Esophagus squamous epithelium (tissue), 5 donors: ENCODE measurements around the gene RGS12. TPM values are rescaled to one million over a fixed set of nuclear protein-coding genes. Genes with fewer than 3 reads are reported as not detected.
A peak's percentile ranks its signal among the peaks of the same experiment; 100 is the strongest.

ENCODE experiments used
- DNase-seq: peaks from one replicate; lab custom pipeline; 2025; lab: John Stamatoyannopoulos, UW
- H3K27ac ChIP-seq, 4 donors: fragments of 200-600 bp; sonication (generic); one replicate each; pipeline ENCODE4 v1.5.1; 2016 to 2019; ENCODE audit warnings: mild to moderate bottlenecking in 1 of 4
- H3K27me3 ChIP-seq, 4 donors: fragments of 200-600 bp; sonication (generic); 1 replicate in 3 of 4; 2 replicates in 1 of 4; pipeline versions ENCODE4 v1.5.1 to v1.6.0; 2017 to 2021; ENCODE audit warnings: antibody characterized with exemption in 1 of 4
- H3K36me3 ChIP-seq, 3 donors: fragments of 200-600 bp; sonication (generic); one replicate each; pipeline ENCODE4 v1.5.1; 2016 to 2019
- H3K4me1 ChIP-seq, 3 donors: fragments of 200-600 bp; sonication (generic); one replicate each; pipeline ENCODE4 v1.5.1; 2017 to 2019
- H3K4me3 ChIP-seq, 4 donors: fragments of 200-600 bp; sonication (generic); 1 replicate in 3 of 4; 2 replicates in 1 of 4; pipeline ENCODE4 v1.5.1; 2016 to 2019; ENCODE audit warnings: mild to moderate bottlenecking in 2 of 4, moderate library complexity in 1 of 4
- H3K9me3 ChIP-seq, 3 donors: fragments of 200-600 bp; sonication (generic); one replicate each; pipeline ENCODE4 v1.5.1; 2016 to 2019
- POLR2A ChIP-seq, 4 donors: fragments of 450-650 bp; IDR thresholded peaks; one replicate each; pipeline ENCODE4 v1.6.1; 2017; ENCODE audit warnings: antibody characterized with exemption in 4 of 4, mild to moderate bottlenecking in 4 of 4, moderate library complexity in 3 of 4
- WGBS, 2 donors: methylation state at CpG; one replicate each; pipeline ENCODE4 v1.1.5; 2018; 5-methylcytosine and 5-hydroxymethylcytosine counted together
- intact Hi-C: fragments of 100-400 bp; cut with DNase I; formaldehyde crosslinking; loops from one replicate; pipeline ENCODE4 v1.15.0; 2022
- total RNA-seq, 4 donors: library from RNA; depleted of rRNA; stranded (reverse); fragments of >200 nt; gene quantifications; one replicate each; pipeline ENCODE4 v1.1.0, GENCODE V29; 2016
- TF ChIP-seq, protein P1 (sequence below), 6 experiments: fragments of 450-650 bp in 4 of 6; fragments of 200-600 bp in 2 of 6; sonication (generic) in 2 of 6; IDR thresholded peaks; one replicate each; pipeline ENCODE4 v1.5.1; 2016 to 2019; ENCODE audit warnings: antibody characterized with exemption in 6 of 6, mild to moderate bottlenecking in 4 of 6, moderate library complexity in 4 of 6
- donor health status: DM: yes; HTN: yes; CAD: no.

The RGS12 gene
- total RNA-seq: 10 to 100 TPM; 39.0 to 74.7 (median 69.9) TPM

- TF ChIP-seq, protein P1, sequence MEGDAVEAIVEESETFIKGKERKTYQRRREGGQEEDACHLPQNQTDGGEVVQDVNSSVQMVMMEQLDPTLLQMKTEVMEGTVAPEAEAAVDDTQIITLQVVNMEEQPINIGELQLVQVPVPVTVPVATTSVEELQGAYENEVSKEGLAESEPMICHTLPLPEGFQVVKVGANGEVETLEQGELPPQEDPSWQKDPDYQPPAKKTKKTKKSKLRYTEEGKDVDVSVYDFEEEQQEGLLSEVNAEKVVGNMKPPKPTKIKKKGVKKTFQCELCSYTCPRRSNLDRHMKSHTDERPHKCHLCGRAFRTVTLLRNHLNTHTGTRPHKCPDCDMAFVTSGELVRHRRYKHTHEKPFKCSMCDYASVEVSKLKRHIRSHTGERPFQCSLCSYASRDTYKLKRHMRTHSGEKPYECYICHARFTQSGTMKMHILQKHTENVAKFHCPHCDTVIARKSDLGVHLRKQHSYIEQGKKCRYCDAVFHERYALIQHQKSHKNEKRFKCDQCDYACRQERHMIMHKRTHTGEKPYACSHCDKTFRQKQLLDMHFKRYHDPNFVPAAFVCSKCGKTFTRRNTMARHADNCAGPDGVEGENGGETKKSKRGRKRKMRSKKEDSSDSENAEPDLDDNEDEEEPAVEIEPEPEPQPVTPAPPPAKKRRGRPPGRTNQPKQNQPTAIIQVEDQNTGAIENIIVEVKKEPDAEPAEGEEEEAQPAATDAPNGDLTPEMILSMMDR (IDR thresholded peaks at IDR 0.05): no peak
- TF ChIP-seq POLR2A (IDR thresholded peaks at IDR 0.05): peak in 3 of 4 donors; percentile 75 to 96 (median 92)
- Histone ChIP-seq H3K4me3 (peak within 1 kb of the TSS; percentile 46 to 88 (median 68)), H3K27me3 (peaks cover 0 to 9% (median 0%) of the 10 kb centered on the region in 4 donors), H3K9me3 (peaks cover 0 to 7% (median 6%) of the 10 kb centered on the region in 3 donors), H3K27ac (peak within 1 kb of the TSS; percentile 85 to 98 (median 92)), H3K4me1 (peaks cover 4 to 53% (median 25%) of the 10 kb centered on the region in 3 donors), H3K36me3 (no peaks in the 10 kb centered on the region)
- intact Hi-C loops: no loop called here
- 1% methylated on average over 18 of the region's 121 CpGs; no CpG with 5 or more reads in 1 of the 2 donors for WGBS, 2 donors
- peak; percentile 51 for DNase-seq
Observed at GRCh38 chr4:3292571-3293400, at the start of gene RGS12. Gene RGS12, plus strand, starts transcription at chr4:3293021. Its CDS starts 23,150 bp downstream, at chr4:3316171.

- Histone ChIP-seq H3K27ac (no peak overlapping the region), H3K36me3 (peaks cover 0 to 69% (median 15%) of the 10 kb centered on the region in 3 donors), H3K27me3 (no peaks in the 10 kb centered on the region), H3K4me3 (no peak overlapping the region), H3K4me1 (peaks cover 0 to 8% (median 0%) of the 10 kb centered on the region in 3 donors), H3K9me3 (no peaks in the 10 kb centered on the region)
- intact Hi-C loops: no loop called here
- DNase-seq: no peak
- TF ChIP-seq POLR2A (IDR thresholded peaks at IDR 0.05): no peak
- TF ChIP-seq, protein P1 (IDR thresholded peaks at IDR 0.05): no peak
- WGBS, 2 donors: 62 to 67% methylated on average over 6 to 11 of the region's 23 CpGs
Observed at GRCh38 chr4:3243136-3243780, 49.6 kb upstream of the RGS12 start.

- 80% methylated on average over 1 of the region's 1 CpG; no CpG with 5 or more reads in 1 of the 2 donors for WGBS, 2 donors
- Histone ChIP-seq H3K27ac (no peak overlapping the region), H3K9me3 (no peaks in the 10 kb centered on the region)
Observed at GRCh38 chr4:3244002-3244401, 48.8 kb upstream of the RGS12 start.

GRCh38 chr4:3244747-3245146, 48.1 kb upstream of the RGS12 start:
- Histone ChIP-seq H3K4me3 (no peak overlapping the region), H3K4me1 (peaks cover 0 to 8% (median 0%) of the 10 kb centered on the region in 3 donors), H3K27me3 (no peaks in the 10 kb centered on the region), H3K36me3 (peaks cover 0 to 54% (median 6%) of the 10 kb centered on the region in 3 donors), H3K9me3 (no peaks in the 10 kb centered on the region), H3K27ac (no peak overlapping the region)
- intact Hi-C loops: no loop called here
- DNase-seq: no peak
- 81 to 90% methylated on average over 4 to 8 of the region's 9 CpGs for WGBS, 2 donors
- TF ChIP-seq, protein P1 (IDR thresholded peaks at IDR 0.05): no peak
- TF ChIP-seq POLR2A (IDR thresholded peaks at IDR 0.05): no peak

More at GRCh38 chr4:3244002-3244401, 48.8 kb upstream of the RGS12 start:
- H3K4me3 ChIP-seq: no peak overlapping the region
- H3K27me3 ChIP-seq: no peaks in the 10 kb centered on the region
- intact Hi-C loops: no loop called here
- peaks cover 0 to 8% (median 0%) of the 10 kb centered on the region in 3 donors for H3K4me1 ChIP-seq
- H3K36me3 ChIP-seq: peaks cover 0 to 62% (median 11%) of the 10 kb centered on the region in 3 donors
- no peak for DNase-seq
- TF ChIP-seq, protein P1 (IDR thresholded peaks at IDR 0.05): no peak
- no peak for TF ChIP-seq POLR2A (IDR thresholded peaks at IDR 0.05)
